Tongue (tissue), 2 donors: Measurements from ENCODE around the gene RFTN2. TPM values are rescaled to one million over a fixed set of nuclear protein-coding genes. Genes with fewer than 3 reads are reported as not detected.
A peak's percentile ranks its signal among the peaks of the same experiment; 100 is the strongest.
"Not testable (repeated sequence)": the region's sequence is repeated elsewhere in the genome, so short reads cannot be mapped to it uniquely, and the experiment has no call there.

ENCODE experiments used
- DNase-seq: peaks from one replicate; pipeline ENCODE4 v3.0.0-alpha.2; 2015
- total RNA-seq: library from RNA; depleted of rRNA; stranded (reverse); fragments of >200 nt; gene quantifications from one replicate; pipeline ENCODE4 v1.2.3, GENCODE V29; 2014

RFTN2 gene
- total RNA-seq, 1 donor from 2014 or later: 20.4 TPM

GRCh38 chr2:197604117-197604860 is 71.1 kb downstream of the RFTN2 start:
- no peak for DNase-seq

DNA sequence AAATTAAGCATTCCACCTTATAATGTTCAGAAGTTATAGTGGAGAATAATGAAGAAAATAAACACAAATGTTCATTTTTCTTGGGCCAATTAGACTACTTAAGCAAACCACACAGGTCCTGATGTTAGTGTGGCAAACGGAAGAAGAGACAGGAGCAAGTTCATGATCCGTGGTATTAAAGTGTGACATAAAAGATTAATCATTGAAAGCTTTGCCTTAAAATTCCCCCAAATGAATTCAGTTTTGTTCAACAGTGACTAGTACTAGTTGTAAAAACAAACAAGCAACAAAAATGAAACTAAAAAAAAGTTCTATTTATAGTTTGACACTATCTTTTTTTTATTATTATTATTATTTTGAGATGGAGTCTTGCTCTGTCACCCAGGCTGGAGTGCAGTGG is 73.7 kb downstream of the RFTN2 start:
- no peak for DNase-seq

- DNase-seq: no peak
Measured at GRCh38 chr2:197600306-197600705, 75.1 kb downstream of the RFTN2 start.

GRCh38 chr2:197599285-197599965 is 76.0 kb downstream of the RFTN2 start:
- peak; percentile 44 for DNase-seq

- no peak for DNase-seq
Measured at GRCh38 chr2:197598450-197598849, 76.9 kb downstream of the RFTN2 start.

GRCh38 chr2:197597166-197597565 is 78.2 kb downstream of the RFTN2 start:
- no peak for DNase-seq

GRCh38 chr2:197596766-197597165 is 78.6 kb downstream of the RFTN2 start:
- no peak for DNase-seq

GRCh38 chr2:197591339-197592072 is 83.9 kb downstream of the RFTN2 start:
- DNase-seq: no peak

- not testable (repeated sequence) for DNase-seq
Measured at GRCh38 chr2:197587255-197587654, 88.1 kb downstream of the RFTN2 start.

DNA sequence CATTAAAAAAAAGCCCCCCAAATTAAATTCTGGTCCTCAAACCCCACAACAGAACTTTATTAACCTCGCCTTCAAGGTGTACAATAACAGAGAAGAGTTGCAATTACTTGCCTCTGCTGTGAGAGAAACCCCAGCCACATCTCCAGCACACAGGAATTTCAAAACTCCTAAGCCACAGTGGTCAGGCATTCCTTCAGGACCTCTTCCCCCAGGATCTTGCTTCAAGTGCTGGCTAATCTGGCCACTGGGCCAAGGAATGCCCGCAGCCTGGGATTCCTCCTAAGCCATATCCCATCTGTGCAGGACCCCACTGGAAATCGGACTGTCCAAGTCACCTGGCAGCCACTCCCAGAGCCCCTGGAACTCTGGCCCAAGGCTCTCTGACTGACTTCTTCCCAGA is 95.2 kb downstream of the RFTN2 start:
- DNase-seq: not testable (repeated sequence)

DNA sequence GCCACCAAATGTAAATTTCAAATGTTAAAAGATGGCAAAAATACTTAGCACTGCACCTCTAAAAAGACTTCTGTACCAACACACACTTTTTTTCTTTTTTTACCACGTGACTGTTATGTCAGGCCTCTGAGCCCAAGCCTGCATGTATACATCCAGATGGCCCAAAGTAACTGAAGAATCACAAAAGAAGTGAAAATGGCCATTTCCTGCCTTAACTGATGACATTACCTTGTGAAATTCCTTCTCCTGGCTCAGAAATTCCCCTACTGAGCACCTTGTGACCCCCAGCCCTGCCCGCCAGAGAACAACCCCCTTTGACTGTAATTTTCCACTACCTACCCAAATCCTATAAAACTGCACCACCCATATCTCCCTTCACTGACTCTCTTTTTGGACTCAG is 97.1 kb downstream of the RFTN2 start:
- DNase-seq: not testable (repeated sequence)

DNA sequence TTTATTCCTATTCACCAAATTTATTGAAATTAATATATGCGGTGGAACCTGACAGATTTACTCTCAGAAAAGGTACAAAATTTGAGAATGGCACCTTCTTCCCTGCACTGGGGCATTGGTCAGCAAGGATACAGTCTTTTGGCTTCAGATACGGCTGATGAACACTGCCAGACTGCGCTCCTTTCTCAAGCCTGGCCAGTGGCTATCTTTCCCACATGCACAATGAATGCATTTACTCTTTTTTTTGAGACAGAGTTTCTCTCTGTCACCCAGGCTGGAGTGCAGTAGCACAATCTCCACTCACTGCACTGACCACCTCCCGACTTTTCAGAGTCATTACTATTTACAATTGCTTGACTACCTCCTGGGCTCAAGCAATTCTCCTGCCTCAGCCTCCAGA is 97.9 kb downstream of the RFTN2 start:
- DNase-seq: no peak

GRCh38 chr2:197576631-197577030 is 98.8 kb downstream of the RFTN2 start:
- peak; percentile 54 for DNase-seq

- no peak for DNase-seq
Measured at GRCh38 chr2:197575987-197576386, 99.4 kb downstream of the RFTN2 start.

DNA sequence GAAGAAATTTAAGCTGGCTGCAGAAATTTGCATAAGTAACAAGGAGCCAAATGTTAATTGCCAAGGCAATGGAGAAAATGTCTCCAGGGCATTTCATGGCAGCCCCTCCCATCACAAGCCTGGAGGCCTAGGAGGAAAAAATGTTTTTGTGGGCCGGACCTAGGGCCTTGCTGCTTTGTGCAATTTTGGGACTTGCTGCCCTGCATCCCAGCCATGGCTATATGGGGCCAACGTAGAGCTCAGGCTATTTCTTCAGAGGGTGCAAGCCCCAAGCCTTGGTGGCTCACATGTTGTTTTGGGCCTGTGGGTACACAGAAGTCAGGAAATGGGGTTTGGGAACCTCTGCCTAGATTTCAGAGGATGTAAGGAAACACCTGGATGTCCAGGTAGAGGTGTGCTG is 101.8 kb downstream of the RFTN2 start:
- no peak for DNase-seq

GRCh38 chr2:197571627-197572271 is 103.6 kb downstream of the RFTN2 start:
- peak; percentile 73 for DNase-seq

GRCh38 chr2:197560146-197560665 is 115.2 kb downstream of the RFTN2 start:
- DNase-seq: no peak

GRCh38 chr2:197559681-197560080 is 115.7 kb downstream of the RFTN2 start:
- peak; percentile 1 for DNase-seq

DNA sequence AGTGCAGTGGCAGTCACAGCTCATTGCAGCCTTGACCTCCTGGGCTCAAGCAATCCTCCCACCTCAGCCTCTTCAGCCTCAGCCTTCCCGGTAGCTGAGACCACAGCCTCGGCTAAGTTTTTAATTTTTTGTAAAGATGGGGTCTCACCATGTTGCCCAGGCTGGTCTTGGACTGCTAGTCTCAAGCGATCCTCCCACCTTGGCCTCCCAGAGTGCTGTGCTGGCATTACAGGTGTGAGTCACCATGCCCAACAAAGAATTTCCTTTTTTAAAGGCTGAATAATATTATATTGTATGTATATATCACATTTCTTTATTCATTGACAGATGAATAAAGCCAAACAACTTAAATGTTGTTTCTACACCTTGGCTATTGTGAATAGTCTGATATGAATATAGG is 117.0 kb downstream of the RFTN2 start:
- no peak for DNase-seq

DNA sequence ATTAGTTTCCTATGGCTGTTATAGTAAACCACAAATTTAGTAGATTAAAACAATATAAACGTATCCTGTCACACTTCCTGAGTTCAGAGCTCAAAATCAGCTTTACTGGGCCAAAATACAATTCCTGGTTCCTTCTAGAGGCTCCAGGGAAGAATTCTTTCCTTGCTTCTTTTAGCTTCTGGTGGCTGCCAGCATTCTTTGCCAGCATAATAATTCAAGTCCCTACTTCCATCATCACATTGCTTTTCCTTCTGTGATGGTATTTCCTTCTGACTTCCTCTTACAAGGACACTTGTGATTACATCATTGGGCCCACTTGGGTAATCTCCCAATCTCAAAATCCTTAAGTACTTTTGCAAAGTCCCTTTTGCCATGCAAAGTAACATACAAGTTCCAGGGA is 118.9 kb downstream of the RFTN2 start:
- peak; percentile 2 for DNase-seq

DNA sequence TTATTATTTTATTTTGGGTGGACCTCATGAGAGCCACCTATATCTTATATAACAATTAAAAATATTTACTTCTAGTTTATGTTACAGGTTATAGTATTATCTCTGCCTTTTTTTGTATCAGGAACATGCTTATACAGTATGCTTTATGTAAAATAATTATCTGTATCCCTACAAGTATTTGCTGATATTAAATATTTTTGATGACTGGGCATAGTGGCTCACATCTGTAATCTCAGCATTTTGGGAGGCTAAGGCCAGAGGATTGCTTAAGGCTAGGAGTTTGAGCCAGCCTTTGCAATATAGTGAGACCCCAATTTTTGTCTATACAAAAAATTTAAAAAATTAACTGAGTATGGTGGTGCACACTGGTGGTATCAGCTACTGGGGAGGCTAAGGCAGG is 119.9 kb downstream of the RFTN2 start:
- DNase-seq: no peak

DNA sequence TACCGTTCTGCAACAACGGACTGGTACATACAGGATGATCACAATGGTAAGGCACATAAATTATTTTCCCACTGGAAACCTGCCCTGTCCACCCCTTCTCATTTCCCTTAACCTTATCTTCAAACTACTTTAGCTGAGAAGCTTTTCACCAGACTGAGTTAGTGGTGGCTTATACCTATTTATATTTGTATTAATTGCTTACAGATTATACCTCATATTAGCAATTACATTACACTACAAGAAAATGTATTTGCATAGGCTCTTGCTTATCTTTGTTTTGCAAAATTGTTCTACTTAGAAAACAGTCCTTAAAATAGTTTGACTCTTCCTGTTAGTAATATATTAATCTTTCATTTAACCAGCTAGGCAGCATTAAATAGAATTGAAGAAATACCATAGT is 124.1 kb downstream of the RFTN2 start:
- not testable (repeated sequence) for DNase-seq
